OCI-LY1 (cell line): ENCODE measurements around the gene C11orf97.

Experiments used
- H2AFZ ChIP-seq: fragments of 200-600 bp; sonication (generic), shearing (Covaris generic); 2 replicates; pipeline ENCODE4 v1.6.0; 2014; ENCODE audit warnings: antibody characterized with exemption, mild to moderate bottlenecking, low read length
- H3F3A ChIP-seq: fragments of 200-600 bp; sonication (generic), shearing (Covaris generic); 2 replicates; pipeline ENCODE4 v1.6.0; 2014; ENCODE audit warnings: mild to moderate bottlenecking, antibody characterized with exemption, low read length, moderate library complexity; ENCODE audit not compliant: insufficient read depth
- H3K27ac ChIP-seq: fragments of 200-600 bp; sonication (generic); 2 replicates; pipeline ENCODE4 v1.5.1; 2014; ENCODE audit warnings: low read length, mixed run types, mild to moderate bottlenecking, low read depth; ENCODE audit not compliant: poor library complexity, severe bottlenecking
- H3K27me3 ChIP-seq: fragments of 200-600 bp; sonication (generic); 2 replicates; pipeline ENCODE4 v1.6.0; 2014; ENCODE audit warnings: antibody characterized with exemption, mild to moderate bottlenecking, low read length, moderate library complexity; ENCODE audit not compliant: insufficient read depth
- H3K36me3 ChIP-seq: fragments of 200-600 bp; sonication (generic); 2 replicates; pipeline ENCODE4 v1.6.1; 2014; ENCODE audit warnings: mild to moderate bottlenecking, antibody characterized with exemption, low read length, moderate library complexity, mixed read lengths; ENCODE audit not compliant: insufficient read depth
- H3K4me1 ChIP-seq: fragments of 200-600 bp; sonication (generic); 2 replicates; pipeline ENCODE4 v1.5.1; 2014; ENCODE audit warnings: mild to moderate bottlenecking, low read length, moderate library complexity; ENCODE audit not compliant: insufficient read depth, severe bottlenecking
- H3K4me2 ChIP-seq: fragments of 200-600 bp; sonication (generic), shearing (Covaris generic); 2 replicates; pipeline ENCODE4 v1.6.1; 2014; ENCODE audit warnings: low read length
- H3K4me3 ChIP-seq: fragments of 200-600 bp; sonication (generic); 2 replicates; pipeline ENCODE4 v1.5.1; 2014; ENCODE audit warnings: low read length, low read depth, mild to moderate bottlenecking, mixed read lengths; ENCODE audit not compliant: poor library complexity, severe bottlenecking
- H3K79me2 ChIP-seq: fragments of 200-600 bp; shearing (Covaris generic); 2 replicates; pipeline ENCODE4 v1.6.1; 2016; ENCODE audit warnings: mixed run types, low read length, mixed read lengths; ENCODE audit not compliant: insufficient read depth
- H3K9ac ChIP-seq: fragments of 200-600 bp; sonication (generic), shearing (Covaris generic); 2 replicates; pipeline ENCODE4 v1.6.1; 2014; ENCODE audit warnings: mild to moderate bottlenecking, low read length, mixed read lengths
- H3K9me2 ChIP-seq: fragments of 200-600 bp; sonication (generic), shearing (Covaris generic); 2 replicates; pipeline ENCODE4 v1.6.1; 2014; ENCODE audit warnings: low read depth, mild to moderate bottlenecking, low read length, mixed read lengths
- H3K9me3 ChIP-seq: fragments of 200-600 bp; shearing (Covaris generic); 2 replicates; pipeline ENCODE4 v1.6.1; 2014; ENCODE audit warnings: low read length, mixed read lengths
- H4K20me1 ChIP-seq: fragments of 200-600 bp; sonication (generic), shearing (Covaris generic); 2 replicates; pipeline ENCODE4 v1.6.0; 2016; ENCODE audit warnings: mild to moderate bottlenecking, low read length; ENCODE audit not compliant: insufficient read depth
- CTCF ChIP-seq: fragments of 200-600 bp; sonication (generic), shearing (Covaris generic); IDR thresholded peaks from 2 replicates; pipeline ENCODE4 v1.5.1; 2017; ENCODE audit warnings: mild to moderate bottlenecking, antibody characterized with exemption, low read length, moderate library complexity, mixed read lengths
- EZH2 ChIP-seq: fragments of 200-600 bp; sonication (generic), shearing (Covaris generic); IDR thresholded peaks from 2 replicates; pipeline ENCODE4 v1.8.0; 2017; ENCODE audit warnings: borderline replicate concordance, mixed run types, mild to moderate bottlenecking, antibody characterized with exemption, low read length, moderate library complexity, mixed read lengths

C11orf97 gene

GRCh38 chr11:94528551-94528950, 16.3 kb downstream of the C11orf97 start:
- H3K9ac ChIP-seq, result no peak overlapping the region
- H3K27me3 ChIP-seq, result no peaks in the 10 kb centered on the region
- H3K9me3 ChIP-seq, result no peaks in the 10 kb centered on the region
- H3K4me2 ChIP-seq, result no peak overlapping the region
- no peaks in the 10 kb centered on the region for H3F3A ChIP-seq
- no peaks in the 10 kb centered on the region for H3K4me1 ChIP-seq
- no peaks in the 10 kb centered on the region for H3K36me3 ChIP-seq
- no peaks in the 10 kb centered on the region for H3K9me2 ChIP-seq
- TF ChIP-seq EZH2 (no peak), CTCF (no peak)
- H4K20me1 ChIP-seq, result no peaks in the 10 kb centered on the region
- H3K79me2 ChIP-seq, result no peaks in the 10 kb centered on the region
- no peak overlapping the region for H3K4me3 ChIP-seq
- no peak overlapping the region for H2AFZ ChIP-seq
- H3K27ac ChIP-seq, result no peak overlapping the region

GRCh38 chr11:94532211-94532610, 19.9 kb downstream of the C11orf97 start:
- Histone ChIP-seq H3K4me3 (no peak overlapping the region), H3K9me2 (no peaks in the 10 kb centered on the region), H3K27ac (no peak overlapping the region), H3K36me3 (no peaks in the 10 kb centered on the region), H3K4me2 (no peak overlapping the region), H3K4me1 (no peaks in the 10 kb centered on the region), H4K20me1 (no peaks in the 10 kb centered on the region), H3F3A (no peaks in the 10 kb centered on the region), H3K9ac (no peak overlapping the region), H3K9me3 (no peaks in the 10 kb centered on the region), H3K79me2 (no peaks in the 10 kb centered on the region), H3K27me3 (no peaks in the 10 kb centered on the region), H2AFZ (no peak overlapping the region)
- TF ChIP-seq EZH2 (no peak), CTCF (no peak)

GRCh38 chr11:94533206-94533605, 20.9 kb downstream of the C11orf97 start:
- Histone ChIP-seq H4K20me1 (no peaks in the 10 kb centered on the region), H3F3A (no peaks in the 10 kb centered on the region), H2AFZ (no peak overlapping the region), H3K4me3 (no peak overlapping the region), H3K79me2 (no peaks in the 10 kb centered on the region), H3K27ac (no peak overlapping the region), H3K9me3 (no peaks in the 10 kb centered on the region), H3K4me2 (no peak overlapping the region), H3K4me1 (no peaks in the 10 kb centered on the region), H3K27me3 (no peaks in the 10 kb centered on the region), H3K9me2 (no peaks in the 10 kb centered on the region), H3K36me3 (no peaks in the 10 kb centered on the region), H3K9ac (no peak overlapping the region)
- no peak for TF ChIP-seq EZH2
- no peak for TF ChIP-seq CTCF
